IMR-90 (cell line): ENCODE results near the gene SERPINA9. TPM values are rescaled to one million over a fixed set of nuclear protein-coding genes. Genes with fewer than 3 reads are reported as not detected.

ENCODE experiments used
- ATAC-seq: fragments of 200-7000 bp; cut with Tn5 transposase; 2 replicates; pipeline ENCODE4 v1.9.1; 2020; ENCODE audit warnings: low read depth, mild to moderate bottlenecking, moderate library complexity
- BruUV-seq: library from RNA; stranded (reverse); fragments of 400-500 nt; replicated peaks from 2 replicates; lab custom pipeline; 2021; lab: Mats Ljungman, UMichigan
- CTCF ChIA-PET: fragments of 300-600 bp; formaldehyde crosslinking; extraction: SDS; loops from one replicate; lab custom pipeline; 2021; ENCODE audit warnings: antibody characterized with exemption; lab: Yijun Ruan, JAX
- POLR2A ChIA-PET: fragments of 300-600 bp; sonication (Branson Sonifier 250); formaldehyde crosslinking; loops from one replicate; lab custom pipeline; 2022; ENCODE audit warnings: antibody characterized with exemption; ENCODE audit not compliant: unreplicated experiment; lab: Charles Lee
- DNase-seq: peaks from one replicate; pipeline ENCODE4 v3.0.0; 2013
- H2AFZ ChIP-seq: replicated peaks from 2 replicates; pipeline ENCODE3; 2013; ENCODE audit warnings: low read length, mild to moderate bottlenecking; ENCODE audit not compliant: poor library complexity
- H2AK5ac ChIP-seq: 2 replicates; pipeline ENCODE4 v1.6.1; 2013; ENCODE audit warnings: low read depth, low read length, inconsistent platforms
- H2AK9ac ChIP-seq: replicated peaks from 2 replicates; pipeline ENCODE3; 2013; ENCODE audit warnings: mild to moderate bottlenecking, low read depth, low read length, moderate library complexity; ENCODE audit not compliant: poor library complexity
- H2BK120ac ChIP-seq: 2 replicates; pipeline ENCODE4 v1.6.1; 2013; ENCODE audit warnings: low read depth, low read length, inconsistent platforms
- H2BK15ac ChIP-seq: 3 replicates; pipeline ENCODE4 v1.6.1; 2013; ENCODE audit warnings: low read depth, low read length, inconsistent platforms
- H2BK20ac ChIP-seq: 2 replicates; pipeline ENCODE4 v1.6.1; 2013; ENCODE audit warnings: low read depth, mild to moderate bottlenecking, inconsistent platforms, low read length, moderate library complexity
- H2BK5ac ChIP-seq: 2 replicates; pipeline ENCODE4 v1.6.1; 2013; ENCODE audit warnings: mild to moderate bottlenecking, low read depth, low read length, inconsistent platforms; ENCODE audit not compliant: poor library complexity, severe bottlenecking
- H3K14ac ChIP-seq: replicated peaks from 2 replicates; pipeline ENCODE4 v1.6.1; 2013; ENCODE audit warnings: low read depth, low read length, inconsistent platforms
- H3K18ac ChIP-seq: 2 replicates; pipeline ENCODE4 v1.6.1; 2013; ENCODE audit warnings: low read depth, low read length, control low read depth
- H3K23ac ChIP-seq: 2 replicates; pipeline ENCODE4 v1.6.1; 2013; ENCODE audit warnings: low read depth, low read length, inconsistent platforms
- H3K27ac ChIP-seq: 2 replicates; pipeline ENCODE4 v1.5.1; 2013; ENCODE audit warnings: mild to moderate bottlenecking, control low read depth, low read length; ENCODE audit not compliant: insufficient read depth
- H3K27me3 ChIP-seq: 2 replicates; pipeline ENCODE4 v1.6.1; 2013; ENCODE audit warnings: low read length; ENCODE audit not compliant: control insufficient read depth, insufficient read depth
- H3K36me3 ChIP-seq: 2 replicates; pipeline ENCODE4 v1.6.1; 2013; ENCODE audit warnings: low read length, mixed read lengths; ENCODE audit not compliant: control insufficient read depth, insufficient read depth
- H3K4ac ChIP-seq: 2 replicates; pipeline ENCODE4 v1.6.1; 2013; ENCODE audit warnings: low read depth, low read length, inconsistent platforms
- H3K4me1 ChIP-seq: 2 replicates; pipeline ENCODE4 v1.6.1; 2013; ENCODE audit warnings: low read length, mixed read lengths; ENCODE audit not compliant: control insufficient read depth, insufficient read depth
- H3K4me2 ChIP-seq: 2 replicates; pipeline ENCODE4 v1.6.1; 2013; ENCODE audit warnings: low read depth, mild to moderate bottlenecking, control low read depth, low read length, moderate library complexity
- H3K4me3 ChIP-seq: 2 replicates; pipeline ENCODE4 v1.5.1; 2013; ENCODE audit warnings: low read depth, mild to moderate bottlenecking, control low read depth, low read length, moderate library complexity; ENCODE audit not compliant: insufficient read depth
- H3K56ac ChIP-seq: 2 replicates; pipeline ENCODE4 v1.6.1; 2013; ENCODE audit warnings: low read length, inconsistent platforms; ENCODE audit not compliant: insufficient read depth; ENCODE audit errors: extremely low read depth
- H3K79me1 ChIP-seq, 2 experiments: 2 replicates each; pipeline ENCODE4 v1.6.1; 2013; ENCODE audit warnings: low read length in 2 of 2, inconsistent platforms in 1 of 2, low read depth in 1 of 2
- H3K9ac ChIP-seq: 2 replicates; pipeline ENCODE4 v1.6.1; 2013; ENCODE audit warnings: low read depth, low read length, control low read depth
- H3K9me1 ChIP-seq: 2 replicates; pipeline ENCODE4 v1.6.1; 2013; ENCODE audit warnings: low read length, inconsistent platforms; ENCODE audit not compliant: insufficient read depth
- H3K9me3 ChIP-seq: 2 replicates; pipeline ENCODE4 v1.6.1; 2013; ENCODE audit warnings: low read length; ENCODE audit not compliant: control insufficient read depth, insufficient read depth
- H4K20me1 ChIP-seq: 2 replicates; pipeline ENCODE4 v1.6.1; 2013; ENCODE audit warnings: low read length, inconsistent platforms; ENCODE audit not compliant: insufficient read depth
- H4K5ac ChIP-seq: 2 replicates; pipeline ENCODE4 v1.6.1; 2013; ENCODE audit warnings: mild to moderate bottlenecking, low read depth, low read length, control low read depth
- H4K8ac ChIP-seq, 2 experiments: 2 replicates each; pipeline ENCODE4 v1.6.1; 2013; ENCODE audit warnings: low read depth in 2 of 2, low read length in 2 of 2, control low read depth in 1 of 2, inconsistent platforms in 1 of 2
- H4K91ac ChIP-seq: 2 replicates; pipeline ENCODE4 v1.6.1; 2013; ENCODE audit warnings: low read depth, low read length, inconsistent platforms; ENCODE audit not compliant: insufficient read depth
- BHLHE40 ChIP-seq: fragments of 150-350 bp; IDR thresholded peaks from 2 replicates; pipeline ENCODE4 v1.6.1; 2016; ENCODE audit warnings: mild to moderate bottlenecking, low read depth, low read length
- CEBPB ChIP-seq: IDR thresholded peaks from 2 replicates; pipeline ENCODE4 v1.6.1; 2012; ENCODE audit warnings: low read depth, low read length, improper control_type of control experiment
- CHD1 ChIP-seq: IDR thresholded peaks from 2 replicates; pipeline ENCODE4 v1.6.1; 2012; ENCODE audit warnings: low read depth, low read length, improper control_type of control experiment
- CTCF ChIP-seq: conservative IDR thresholded peaks from 2 replicates; pipeline ENCODE4 v1.5.1; 2012; ENCODE audit warnings: mild to moderate bottlenecking, low read depth, low read length, improper control_type of control experiment
- ELK1 ChIP-seq: fragments of 150-350 bp; IDR thresholded peaks from 2 replicates; pipeline ENCODE4 v1.6.1; 2016; ENCODE audit warnings: low read depth, mild to moderate bottlenecking, low read length, moderate library complexity, borderline replicate concordance
- FOS ChIP-seq: fragments of 150-350 bp; IDR thresholded peaks from 2 replicates; pipeline ENCODE4 v1.6.1; 2016; ENCODE audit warnings: low read depth, low read length
- MAFK ChIP-seq: IDR thresholded peaks from 2 replicates; pipeline ENCODE4 v1.6.1; 2012; ENCODE audit warnings: low read depth, low read length, improper control_type of control experiment
- MAZ ChIP-seq: IDR thresholded peaks from 2 replicates; pipeline ENCODE4 v1.6.1; 2012; ENCODE audit warnings: low read depth, mild to moderate bottlenecking, low read length, improper control_type of control experiment, moderate library complexity, borderline replicate concordance
- MXI1 ChIP-seq: IDR thresholded peaks from 2 replicates; pipeline ENCODE4 v1.6.1; 2012; ENCODE audit warnings: low read depth, mild to moderate bottlenecking, low read length, moderate library complexity, borderline replicate concordance
- NFE2L2 ChIP-seq: fragments of 150-350 bp; IDR thresholded peaks from 2 replicates; pipeline ENCODE4 v1.6.1; 2016; ENCODE audit warnings: low read depth, mild to moderate bottlenecking, low read length
- POLR2A ChIP-seq: IDR thresholded peaks from 2 replicates; pipeline ENCODE4 v1.6.1; 2012; ENCODE audit warnings: mild to moderate bottlenecking, low read depth, low read length
- RAD21 ChIP-seq: IDR thresholded peaks from 2 replicates; pipeline ENCODE4 v1.6.1; 2012; ENCODE audit warnings: low read length, improper control_type of control experiment
- RCOR1 ChIP-seq: IDR thresholded peaks from 2 replicates; pipeline ENCODE4 v1.6.1; 2012; ENCODE audit warnings: mild to moderate bottlenecking, low read length, improper control_type of control experiment; ENCODE audit not compliant: insufficient replicate concordance
- RFX5 ChIP-seq: IDR thresholded peaks from 2 replicates; pipeline ENCODE4 v1.8.0; 2012; ENCODE audit warnings: low read depth, mild to moderate bottlenecking, low read length, moderate library complexity
- SMC3 ChIP-seq: fragments of 150-350 bp; IDR thresholded peaks from 2 replicates; pipeline ENCODE4 v1.6.1; 2016; ENCODE audit warnings: low read depth, mild to moderate bottlenecking, antibody characterized with exemption, low read length, moderate library complexity
- USF2 ChIP-seq: fragments of 150-350 bp; IDR thresholded peaks from 2 replicates; pipeline ENCODE4 v1.6.1; 2017; ENCODE audit warnings: mild to moderate bottlenecking, antibody characterized with exemption, low read length, low read depth
- WGBS, 2 experiments: methylation state at CpG; one replicate each; pipeline versions ENCODE4 v1.1.5 to v1.1.7; 2013; ENCODE audit warnings: missing lambda C conversion rate in 2 of 2; ENCODE audit not compliant: insufficient read length in 1 of 2; ENCODE audit errors: extremely low coverage in 2 of 2; 5-methylcytosine and 5-hydroxymethylcytosine counted together
- dilution Hi-C: fragments of 300-500 bp; cut with HindIII; formaldehyde crosslinking; loops from one replicate; pipeline ENCODE4 v1.14.3; 2018; ENCODE audit warnings: low sequenced_read_pairs; ENCODE audit not compliant: unreplicated experiment
- in situ Hi-C: fragments of 300-500 bp; cut with MboI; formaldehyde crosslinking; loops from 3 replicates; pipeline ENCODE4 v1.14.3; 2019; ENCODE audit warnings: low sequenced_read_pairs, inconsistent platforms, mixed read lengths
- intact Hi-C: fragments of 100-400 bp; cut with micrococcal nuclease; formaldehyde crosslinking; loops from 2 replicates; pipeline ENCODE4 v1.10.0; 2022
- polyA plus RNA-seq, 3 experiments: library from polyadenylated mRNA; depleted of rRNA; stranded (reverse); fragments of >200 nt; gene quantifications; 2 replicates each; pipeline ENCODE4 v1.2.3, GENCODE V29; 2012; ENCODE audit warnings: low replicate concordance in 1 of 3
- total RNA-seq: library from RNA; depleted of rRNA; stranded (reverse); fragments of >200 nt; gene quantifications from 2 replicates; pipeline ENCODE4 v1.2.3, GENCODE V29; 2012

The SERPINA9 gene
- total and polyA plus RNA-seq, 2 of the 4 experiments (the other 2 are of a cell fraction): 0.09 to 0.18 TPM

- Histone ChIP-seq H4K8ac (no peak overlapping the region), H4K91ac (no peak overlapping the region), H3K27ac (no peak overlapping the region), H3K9me1 (no peaks in the 10 kb centered on the region), H3K79me1 (no peaks in the 10 kb centered on the region), H3K23ac (no peak overlapping the region), H2BK5ac (no peak overlapping the region), H4K5ac (no peak overlapping the region), H3K4me3 (no peak overlapping the region), H3K18ac (no peak overlapping the region), H2AK5ac (no peak overlapping the region), H3K4me1 (no peaks in the 10 kb centered on the region), H2BK120ac (no peak overlapping the region), H2AFZ (no peak overlapping the region), H2AK9ac (no peak overlapping the region), H3K27me3 (peaks cover 9% of the 10 kb centered on the region; the same call in 1 of the 2 replicates), H3K9ac (no peak overlapping the region), H3K56ac (no peak overlapping the region), H4K20me1 (no peaks in the 10 kb centered on the region), H3K36me3 (no peaks in the 10 kb centered on the region), H3K9me3 (no peaks in the 10 kb centered on the region), H2BK15ac (no peak overlapping the region), H3K4me2 (no peak overlapping the region), H3K4ac (no peak overlapping the region), H2BK20ac (no peak overlapping the region), H3K14ac (no peak overlapping the region)
- ChIA-PET CTCF (no interaction called here), POLR2A (no interaction called here)
- intact Hi-C loops (loop anchor here (10.0 kb wide), 1 partner anchor 1568 kb away; no protein-coding TSS in a partner anchor), in situ Hi-C loops (no loop called here), dilution Hi-C loops (no loop called here)
- no TSS peak for BruUV-seq
- no peak for ATAC-seq
- no CpG with 5 or more reads among the region's 9 CpGs for WGBS, 2 experiments
- DNase-seq: no peak
- no peak for TF ChIP-seq FOS
- TF ChIP-seq ELK1: no peak
- no peak for TF ChIP-seq RFX5
- TF ChIP-seq RCOR1: no peak
- TF ChIP-seq MXI1: no peak
- no peak for TF ChIP-seq SMC3
- no peak for TF ChIP-seq CTCF
- no peak for TF ChIP-seq MAFK
- TF ChIP-seq CEBPB: no peak
- no peak for TF ChIP-seq RAD21
- no peak for TF ChIP-seq CHD1
- no peak for TF ChIP-seq BHLHE40
- TF ChIP-seq POLR2A: no peak
- no peak for TF ChIP-seq NFE2L2
- no peak for TF ChIP-seq USF2
- no peak for TF ChIP-seq MAZ
Observed at GRCh38 chr14:94427016-94427613, 48.9 kb downstream of the SERPINA9 start.
